BJ (cell line): ENCODE data around the gene MCM7. TPM values are rescaled to one million over a fixed set of nuclear protein-coding genes. Genes with fewer than 3 reads are reported as not detected.

Experiments
- CTCF ChIA-PET: fragments of 350-600 bp; formaldehyde crosslinking; extraction: SDS; loops from one replicate; lab custom pipeline; 2021; ENCODE audit warnings: antibody characterized with exemption, inconsistent platforms; lab: Yijun Ruan, JAX
- POLR2A ChIA-PET: fragments of 300-600 bp; sonication (Branson Sonifier 250); formaldehyde crosslinking; extraction: SDS; loops from one replicate; lab custom pipeline; 2021; ENCODE audit warnings: antibody characterized with exemption; lab: Charles Lee
- DNase-seq: peaks from one replicate; pipeline ENCODE4 v3.0.0-alpha.2; 2011; ENCODE audit warnings: low read depth
- H3K27me3 ChIP-seq: 2 replicates; pipeline ENCODE4 v1.6.0; 2011; ENCODE audit warnings: low read length; ENCODE audit not compliant: control insufficient read depth, insufficient read depth
- H3K36me3 ChIP-seq: 2 replicates; pipeline ENCODE4 v1.5.1; 2011; ENCODE audit warnings: low read length; ENCODE audit not compliant: control insufficient read depth, insufficient read depth
- H3K4me3 ChIP-seq: 2 replicates; pipeline ENCODE4 v1.5.1; 2011; ENCODE audit warnings: low read depth, mild to moderate bottlenecking, control low read depth, low read length
- polyA plus RNA-seq: library from polyadenylated mRNA; depleted of rRNA; stranded (reverse); fragments of >200 nt; gene quantifications from 2 replicates; pipeline ENCODE4 v1.2.3, GENCODE V29; 2011
- TF ChIP-seq, protein P1 (sequence below): IDR thresholded peaks from 2 replicates; pipeline ENCODE4 v1.5.1; 2011; ENCODE audit warnings: low read depth, mild to moderate bottlenecking, control low read depth, inconsistent platforms, low read length, moderate library complexity; ENCODE audit not compliant: insufficient read depth

Gene MCM7
- polyA plus RNA-seq, 1 experiment, result 89.0 TPM

DNA sequence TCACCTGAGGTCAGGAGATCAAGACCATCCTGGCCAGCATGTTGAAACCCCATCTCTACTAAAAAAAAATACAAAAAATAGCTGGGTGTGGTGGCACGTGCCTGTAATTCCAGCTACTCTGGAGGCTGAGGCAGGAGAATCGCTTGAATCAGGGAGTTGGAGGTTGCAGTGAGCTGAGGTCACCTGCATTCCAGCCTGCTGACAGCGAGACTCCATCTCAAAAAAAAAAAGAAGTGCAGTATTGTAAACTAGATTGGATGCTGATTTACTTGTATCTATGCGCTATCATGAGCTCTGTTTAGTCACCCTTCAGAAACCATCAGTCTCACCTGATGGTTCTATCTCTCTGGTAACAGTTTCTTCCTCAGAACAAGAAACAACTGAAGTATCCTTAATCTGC lies 37.8 kb downstream of the MCM7 start:
- Histone ChIP-seq H3K4me3 (no peak overlapping the region), H3K27me3 (no peaks in the 10 kb centered on the region), H3K36me3 (peaks cover 10% of the 10 kb centered on the region)
- CTCF ChIA-PET, result no interaction called here
- DNase-seq, result no peak
- POLR2A ChIA-PET, result no interaction called here
- TF ChIP-seq, protein P1, sequence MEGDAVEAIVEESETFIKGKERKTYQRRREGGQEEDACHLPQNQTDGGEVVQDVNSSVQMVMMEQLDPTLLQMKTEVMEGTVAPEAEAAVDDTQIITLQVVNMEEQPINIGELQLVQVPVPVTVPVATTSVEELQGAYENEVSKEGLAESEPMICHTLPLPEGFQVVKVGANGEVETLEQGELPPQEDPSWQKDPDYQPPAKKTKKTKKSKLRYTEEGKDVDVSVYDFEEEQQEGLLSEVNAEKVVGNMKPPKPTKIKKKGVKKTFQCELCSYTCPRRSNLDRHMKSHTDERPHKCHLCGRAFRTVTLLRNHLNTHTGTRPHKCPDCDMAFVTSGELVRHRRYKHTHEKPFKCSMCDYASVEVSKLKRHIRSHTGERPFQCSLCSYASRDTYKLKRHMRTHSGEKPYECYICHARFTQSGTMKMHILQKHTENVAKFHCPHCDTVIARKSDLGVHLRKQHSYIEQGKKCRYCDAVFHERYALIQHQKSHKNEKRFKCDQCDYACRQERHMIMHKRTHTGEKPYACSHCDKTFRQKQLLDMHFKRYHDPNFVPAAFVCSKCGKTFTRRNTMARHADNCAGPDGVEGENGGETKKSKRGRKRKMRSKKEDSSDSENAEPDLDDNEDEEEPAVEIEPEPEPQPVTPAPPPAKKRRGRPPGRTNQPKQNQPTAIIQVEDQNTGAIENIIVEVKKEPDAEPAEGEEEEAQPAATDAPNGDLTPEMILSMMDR, result no peak

DNA sequence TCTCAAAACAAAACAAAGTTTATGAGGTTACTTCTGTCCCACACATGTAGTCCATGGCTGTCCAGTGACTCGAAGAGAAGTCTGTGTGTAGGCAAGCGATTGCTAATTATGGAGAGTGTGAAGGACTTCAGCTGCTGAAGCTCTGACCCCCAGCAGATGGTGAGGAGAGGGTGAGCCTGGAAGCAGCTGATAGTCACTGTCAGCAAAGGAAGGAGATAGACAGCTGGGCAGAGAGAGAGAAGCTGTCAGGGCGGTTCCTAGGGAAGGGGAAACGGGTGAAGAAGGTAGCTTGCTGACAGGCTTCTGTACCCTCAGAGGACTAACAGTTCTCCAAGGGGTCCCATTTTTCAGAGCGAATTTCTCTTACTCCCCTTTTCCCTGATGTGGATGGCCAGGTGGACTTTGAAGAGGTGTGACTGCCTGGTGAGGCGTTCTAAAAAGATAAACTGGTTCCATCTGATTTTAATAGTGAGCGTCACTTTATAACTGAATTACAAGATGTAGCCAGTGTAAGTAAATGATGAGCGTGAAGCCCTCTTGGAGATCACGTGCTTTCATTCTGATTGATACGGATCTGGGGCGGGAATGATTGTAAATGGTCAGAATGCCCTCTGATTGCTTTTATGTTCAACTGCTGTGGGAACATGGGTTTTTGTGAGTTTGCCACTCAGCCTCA lies 39.5 kb downstream of the MCM7 start:
- ChIA-PET POLR2A (no interaction called here), CTCF (interaction anchor here (1.0 kb wide), 1 partner anchor 71 kb away, joined by 3 read pairs; no protein-coding TSS in a partner anchor)
- Histone ChIP-seq H3K36me3 (peaks cover 16% of the 10 kb centered on the region), H3K27me3 (no peaks in the 10 kb centered on the region), H3K4me3 (no peak overlapping the region)
- TF ChIP-seq, protein P1, result no peak
- DNase-seq, result no peak

- TF ChIP-seq, protein P1, result no peak
- Histone ChIP-seq H3K27me3 (no peaks in the 10 kb centered on the region), H3K4me3 (no peak overlapping the region), H3K36me3 (peaks cover 16% of the 10 kb centered on the region)
- POLR2A ChIA-PET, result no interaction called here
- CTCF ChIA-PET, result interaction anchor here (0.6 to 1.1 kb wide), 2 partner anchors 23 to 424 kb away, joined by 3 to 5 read pairs; no protein-coding TSS in a partner anchor
- DNase-seq, result no peak
Observed at GRCh38 chr7:100059251-100059739, 41.9 kb downstream of the MCM7 start.

GRCh38 chr7:100057006-100057405 lies 44.2 kb downstream of the MCM7 start:
- POLR2A ChIA-PET, result no interaction called here
- CTCF ChIA-PET, result interaction anchor here (1.3 kb wide), 1 partner anchor 28 kb away, joined by 4 read pairs; no protein-coding TSS in a partner anchor
- H3K27me3 ChIP-seq, result no peaks in the 10 kb centered on the region
- H3K36me3 ChIP-seq, result peaks cover 11% of the 10 kb centered on the region
- DNase-seq, result no peak
- H3K4me3 ChIP-seq, result no peak overlapping the region
- TF ChIP-seq, protein P1, result no peak

- TF ChIP-seq, protein P1, result no peak
- no peak for DNase-seq
- CTCF ChIA-PET, result interaction anchor here (0.7 to 2.7 kb wide), 7 partner anchors 12 to 139 kb away, joined by 3 to 8 read pairs (median 3); partner anchors contain the start of gene TRIM4
- Histone ChIP-seq H3K36me3 (peaks cover 7% of the 10 kb centered on the region), H3K27me3 (no peaks in the 10 kb centered on the region), H3K4me3 (no peak overlapping the region)
- POLR2A ChIA-PET, result no interaction called here
Observed at GRCh38 chr7:100053215-100053614, 48.0 kb downstream of the MCM7 start.
